Activated CD8-positive, alpha-beta memory T cell treated with anti-CD3 and anti-CD28 coated beads, Interleukin-2, amount 50 U/mL, for 24 hours (primary cell): ENCODE measurements around the gene ARHGEF1.

Source experiments
- DNase-seq: peaks from one replicate; pipeline ENCODE4 v3.0.0-alpha.2; 2020; ENCODE audit errors: extremely low read depth

The ARHGEF1 gene, protein sequence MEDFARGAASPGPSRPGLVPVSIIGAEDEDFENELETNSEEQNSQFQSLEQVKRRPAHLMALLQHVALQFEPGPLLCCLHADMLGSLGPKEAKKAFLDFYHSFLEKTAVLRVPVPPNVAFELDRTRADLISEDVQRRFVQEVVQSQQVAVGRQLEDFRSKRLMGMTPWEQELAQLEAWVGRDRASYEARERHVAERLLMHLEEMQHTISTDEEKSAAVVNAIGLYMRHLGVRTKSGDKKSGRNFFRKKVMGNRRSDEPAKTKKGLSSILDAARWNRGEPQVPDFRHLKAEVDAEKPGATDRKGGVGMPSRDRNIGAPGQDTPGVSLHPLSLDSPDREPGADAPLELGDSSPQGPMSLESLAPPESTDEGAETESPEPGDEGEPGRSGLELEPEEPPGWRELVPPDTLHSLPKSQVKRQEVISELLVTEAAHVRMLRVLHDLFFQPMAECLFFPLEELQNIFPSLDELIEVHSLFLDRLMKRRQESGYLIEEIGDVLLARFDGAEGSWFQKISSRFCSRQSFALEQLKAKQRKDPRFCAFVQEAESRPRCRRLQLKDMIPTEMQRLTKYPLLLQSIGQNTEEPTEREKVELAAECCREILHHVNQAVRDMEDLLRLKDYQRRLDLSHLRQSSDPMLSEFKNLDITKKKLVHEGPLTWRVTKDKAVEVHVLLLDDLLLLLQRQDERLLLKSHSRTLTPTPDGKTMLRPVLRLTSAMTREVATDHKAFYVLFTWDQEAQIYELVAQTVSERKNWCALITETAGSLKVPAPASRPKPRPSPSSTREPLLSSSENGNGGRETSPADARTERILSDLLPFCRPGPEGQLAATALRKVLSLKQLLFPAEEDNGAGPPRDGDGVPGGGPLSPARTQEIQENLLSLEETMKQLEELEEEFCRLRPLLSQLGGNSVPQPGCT

DNA sequence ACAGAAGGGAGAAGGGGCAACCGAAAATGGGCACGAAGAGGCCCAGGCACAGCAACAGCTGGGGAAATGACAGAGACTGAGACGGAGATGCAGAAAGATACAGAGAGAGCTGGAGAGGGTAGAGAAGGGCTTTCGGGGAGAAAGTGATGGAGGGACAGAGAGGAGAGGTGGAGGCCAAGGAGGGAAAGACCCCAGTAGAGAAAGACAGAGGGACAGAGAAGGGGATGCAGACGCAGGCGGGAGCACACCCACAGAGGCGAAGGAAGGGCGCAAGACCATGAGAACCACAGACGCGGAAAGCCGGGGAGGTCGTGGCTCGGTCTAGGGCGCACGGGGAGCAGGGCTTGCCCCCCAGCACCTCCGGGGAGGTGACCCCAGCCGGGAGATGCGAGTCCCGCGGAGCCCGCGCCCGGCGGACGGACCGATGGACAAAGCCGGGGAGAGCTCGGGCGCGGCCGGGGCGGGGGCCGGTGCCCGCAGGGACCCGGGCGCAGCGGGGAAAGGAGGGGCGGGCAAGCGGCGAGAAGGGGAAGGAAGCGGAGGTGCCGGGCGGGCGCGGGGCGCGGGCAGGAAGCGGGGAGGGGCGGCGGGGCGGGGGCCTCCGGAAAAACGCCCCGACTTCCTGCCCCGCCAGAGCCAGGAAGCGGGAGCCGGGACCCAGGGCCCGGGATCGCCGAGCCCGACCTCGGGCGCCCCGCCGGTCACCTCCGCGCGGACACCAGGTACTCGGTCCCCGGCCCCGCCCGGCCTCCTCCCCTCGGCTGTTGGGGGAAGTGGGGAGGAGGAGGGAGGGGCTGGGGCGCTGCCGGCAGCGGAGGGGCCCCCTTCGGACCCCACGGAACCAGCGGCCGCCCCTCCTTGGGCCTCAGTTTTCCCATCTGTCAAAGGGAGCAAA lies at the start of gene ARHGEF1:
TSS of gene ARHGEF1 (plus strand) at position 617 of the 895 bp plus-strand sequence. CDS start 4,899 bp downstream, outside the sequence.
- no peak for DNase-seq

DNA sequence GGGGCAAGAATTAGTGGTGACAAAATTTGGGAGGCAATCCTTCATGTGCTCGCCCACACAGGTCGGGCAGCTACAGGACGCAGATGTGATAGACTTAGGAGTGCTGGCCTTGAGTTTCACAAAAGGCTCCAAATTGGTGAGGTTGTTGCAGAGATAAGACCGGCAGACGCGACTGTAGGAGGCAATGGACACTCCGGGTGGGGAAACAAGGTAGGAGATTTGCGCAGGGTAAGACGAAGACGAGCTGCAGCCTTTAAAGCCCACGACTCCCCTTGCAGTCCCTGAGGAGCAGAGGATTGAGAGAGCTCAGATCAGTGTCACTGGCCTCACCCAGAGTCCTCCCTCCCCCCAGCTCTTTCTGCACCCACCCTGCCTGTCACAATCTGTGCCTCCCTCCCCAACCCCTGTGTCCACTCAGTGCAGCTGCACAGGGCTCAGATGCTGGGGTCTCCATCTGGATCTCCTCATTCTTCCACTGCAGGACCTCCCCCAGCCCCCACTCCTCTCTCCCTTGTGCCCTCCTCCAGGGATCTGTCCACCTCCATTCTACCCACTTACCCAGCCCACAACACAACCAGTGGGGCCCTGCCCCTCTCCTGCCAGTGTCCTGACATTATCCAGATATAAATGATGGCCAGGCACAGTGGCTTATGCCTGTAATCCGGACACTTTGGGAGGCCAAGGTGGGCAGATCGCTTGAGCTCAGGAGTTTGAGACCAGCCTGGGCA lies 44.8 kb upstream of the ARHGEF1 start:
- no peak for DNase-seq

DNA sequence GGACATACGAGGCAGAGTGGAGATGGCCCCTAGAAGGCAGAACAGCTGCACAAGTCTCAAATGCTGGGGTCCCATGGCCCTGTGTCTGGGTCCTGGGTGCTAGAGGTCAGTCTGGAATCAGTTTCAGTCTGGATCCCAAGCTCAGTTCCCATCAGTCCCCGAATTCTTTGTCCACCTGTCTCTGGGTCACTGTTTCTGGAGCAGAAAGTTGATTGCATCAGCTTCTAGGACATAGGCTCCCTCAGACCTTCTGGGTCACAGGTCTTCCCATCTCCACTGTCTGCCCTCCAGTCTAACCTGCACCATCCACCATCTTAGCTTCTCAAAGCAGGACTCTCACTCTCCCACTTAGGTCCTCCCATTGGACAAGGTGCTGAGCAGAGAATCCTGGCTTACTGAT lies 43.8 kb upstream of the ARHGEF1 start:
- no peak for DNase-seq

DNA sequence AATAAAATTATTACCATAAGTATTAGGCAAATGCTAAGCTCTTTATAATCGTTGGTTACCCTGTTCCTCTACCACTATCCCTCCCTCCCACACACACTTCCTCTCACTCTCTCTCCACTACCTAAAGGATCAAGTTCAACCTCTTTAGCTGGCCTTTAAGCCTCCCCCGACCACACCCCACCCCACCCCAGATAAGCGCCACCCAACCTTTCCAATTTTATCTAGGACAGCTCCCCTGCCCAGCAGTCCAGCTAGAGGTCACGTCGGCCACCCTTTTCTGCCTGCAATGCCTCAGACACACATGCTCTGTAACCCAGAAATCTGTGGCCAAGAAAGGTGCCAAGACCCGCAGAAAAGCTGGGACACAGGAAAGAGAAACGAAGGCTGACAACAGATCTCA lies 39.6 kb upstream of the ARHGEF1 start:
- no peak for DNase-seq

DNA sequence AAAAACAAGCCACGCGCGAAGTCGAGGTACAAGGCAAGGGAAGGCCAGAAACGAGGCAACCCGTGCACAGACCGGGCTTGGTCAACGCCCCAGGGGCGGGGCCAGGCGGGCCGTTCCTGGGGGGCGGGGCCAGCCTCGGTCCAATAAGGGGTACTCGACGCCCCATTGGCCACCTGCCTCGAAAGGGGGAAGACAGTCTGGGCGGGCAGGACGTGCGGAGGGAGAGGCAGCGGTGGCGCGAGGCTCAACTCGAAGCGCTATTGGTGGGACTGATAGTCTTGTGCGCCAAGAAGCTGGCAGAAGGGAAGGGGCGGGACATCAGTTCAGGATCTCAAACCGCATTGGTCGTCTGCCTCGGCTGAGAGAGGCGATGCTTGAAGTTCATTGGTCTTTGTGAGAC lies 38.4 kb upstream of the ARHGEF1 start, which contains the start of gene LYPD4:
TSS of gene LYPD4 (minus strand) at position 83 of the 400 bp plus-strand sequence. CDS start 5,398 bp downstream, outside the sequence.
- DNase-seq: no peak

DNA sequence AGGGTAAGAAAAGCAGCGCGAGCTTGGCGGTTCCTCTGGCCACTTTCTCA lies 38.2 kb upstream of the ARHGEF1 start, which contains the start of gene DMRTC2:
TSS of gene DMRTC2 (plus strand) at position 42 of the 50 bp plus-strand sequence. CDS start 2,387 bp downstream, outside the sequence.
- DNase-seq: no peak

DNA sequence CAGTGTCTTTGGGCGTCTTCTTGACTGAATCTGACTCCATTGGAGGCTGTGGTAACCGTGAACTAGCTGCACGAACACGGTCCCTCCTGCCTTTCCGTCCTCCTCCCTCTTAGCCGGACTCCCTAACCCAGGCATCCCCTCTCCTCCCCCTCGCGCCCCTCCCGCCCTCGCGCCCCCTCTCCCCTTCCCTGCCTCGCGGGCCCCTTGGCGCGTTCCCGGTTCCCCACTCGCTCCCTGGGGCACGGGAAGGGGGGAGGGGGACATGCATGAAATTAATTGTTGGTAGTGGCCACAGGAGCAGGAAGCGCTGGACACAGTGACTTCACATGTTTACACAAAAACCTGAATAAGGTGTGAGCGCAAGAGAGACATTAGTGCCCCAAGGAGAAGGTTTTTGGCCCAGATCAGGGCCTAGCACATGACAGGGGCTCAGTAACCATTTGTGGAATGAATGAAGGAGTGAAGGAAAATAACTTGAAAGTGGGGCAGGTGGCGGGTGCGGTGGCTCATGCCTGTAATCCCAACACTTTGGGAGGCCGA lies 37.9 kb upstream of the ARHGEF1 start:
- DNase-seq: no peak

DNA sequence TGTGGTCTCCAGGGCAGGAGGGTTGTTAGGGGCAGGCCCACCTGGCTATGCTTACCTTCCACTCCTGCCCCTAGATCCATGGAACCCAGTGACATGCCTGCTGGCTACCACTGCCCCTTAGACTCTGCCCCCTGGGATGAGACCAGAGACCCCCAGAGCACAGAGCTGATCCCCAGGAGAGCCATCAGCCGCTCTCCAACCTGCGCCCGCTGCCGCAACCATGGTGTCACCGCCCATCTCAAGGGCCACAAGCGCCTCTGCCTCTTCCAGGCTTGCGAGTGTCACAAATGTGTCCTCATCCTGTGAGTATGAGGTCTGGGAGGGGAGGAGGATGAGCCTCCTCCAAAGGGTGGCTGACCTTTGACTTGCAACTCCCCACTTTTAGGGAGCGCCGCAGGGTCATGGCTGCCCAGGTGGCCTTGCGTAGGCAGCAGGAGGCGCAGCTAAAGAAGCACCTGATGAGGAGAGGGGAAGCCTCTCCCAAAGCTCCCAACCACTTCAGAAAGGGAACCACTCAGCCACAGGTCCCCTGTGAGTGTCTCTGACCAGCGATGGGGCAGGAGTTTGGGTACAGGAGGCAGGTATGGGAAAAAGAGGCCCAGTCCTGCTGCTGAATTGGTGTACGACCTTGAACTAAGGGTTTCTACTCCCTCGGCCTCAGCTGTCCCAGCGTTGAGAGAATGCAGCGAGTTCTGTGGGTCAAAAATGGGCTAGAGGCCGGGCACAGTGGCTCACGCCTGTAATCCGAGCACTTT lies 35.5 kb upstream of the ARHGEF1 start:
- no peak for DNase-seq

DNA sequence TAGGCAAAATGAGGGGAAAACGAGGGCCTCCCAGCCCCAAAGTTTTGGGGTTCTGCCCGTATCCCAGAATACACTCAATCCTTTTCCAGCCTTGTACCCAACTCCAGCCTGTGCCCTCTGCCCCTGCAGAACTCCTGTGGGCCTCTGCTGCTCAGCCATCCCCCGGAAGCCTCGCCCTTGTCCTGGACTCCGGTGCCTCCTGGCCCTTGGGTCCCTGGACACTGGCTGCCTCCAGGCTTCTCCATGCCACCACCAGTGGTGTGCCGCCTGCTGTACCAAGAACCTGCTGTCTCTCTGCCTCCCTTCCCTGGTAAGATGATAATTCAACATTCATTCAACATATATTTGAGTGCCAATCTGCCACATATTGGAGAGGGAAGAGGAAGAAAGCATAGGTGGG lies 34.3 kb upstream of the ARHGEF1 start:
- no peak for DNase-seq

DNA sequence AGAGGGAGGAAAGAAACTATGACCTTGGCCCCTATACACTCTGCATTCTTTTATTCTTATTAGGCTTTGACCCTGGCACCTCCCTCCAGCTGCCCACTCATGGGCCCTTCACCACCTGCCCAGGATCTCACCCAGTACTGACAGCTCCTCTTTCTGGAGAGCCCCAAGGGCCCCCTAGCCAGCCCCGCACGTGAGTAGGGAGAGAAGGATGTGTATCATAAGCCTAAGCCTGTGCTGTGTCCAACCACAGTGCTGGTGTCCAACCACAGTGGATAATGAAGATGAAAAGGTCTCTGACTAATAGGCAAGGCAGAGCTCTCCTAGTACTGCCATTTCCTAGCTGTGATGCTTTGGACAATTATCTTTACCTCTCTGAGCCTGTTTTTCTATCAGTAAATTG lies 33.9 kb upstream of the ARHGEF1 start:
- DNase-seq: no peak

DNA sequence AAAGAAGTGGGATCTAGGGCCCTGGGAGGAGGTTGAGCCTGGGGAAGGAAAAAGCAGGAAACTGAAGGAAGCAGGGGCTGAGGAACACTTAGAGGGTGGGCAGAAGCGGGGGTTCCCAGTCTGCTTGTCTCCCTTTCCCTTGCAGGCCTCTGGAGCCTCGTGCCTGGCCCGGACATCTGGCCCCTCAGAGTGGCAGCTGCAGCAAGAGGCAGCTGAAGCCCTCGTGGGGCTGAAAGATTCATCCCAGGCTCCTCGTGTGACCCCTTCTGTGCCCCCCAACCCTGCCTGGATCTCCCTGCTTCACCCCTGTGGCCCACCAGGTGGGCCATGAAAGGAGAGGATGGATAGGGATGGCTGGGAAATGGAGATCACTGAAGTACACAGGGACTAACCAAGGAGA lies 32.6 kb upstream of the ARHGEF1 start:
- DNase-seq: no peak

DNA sequence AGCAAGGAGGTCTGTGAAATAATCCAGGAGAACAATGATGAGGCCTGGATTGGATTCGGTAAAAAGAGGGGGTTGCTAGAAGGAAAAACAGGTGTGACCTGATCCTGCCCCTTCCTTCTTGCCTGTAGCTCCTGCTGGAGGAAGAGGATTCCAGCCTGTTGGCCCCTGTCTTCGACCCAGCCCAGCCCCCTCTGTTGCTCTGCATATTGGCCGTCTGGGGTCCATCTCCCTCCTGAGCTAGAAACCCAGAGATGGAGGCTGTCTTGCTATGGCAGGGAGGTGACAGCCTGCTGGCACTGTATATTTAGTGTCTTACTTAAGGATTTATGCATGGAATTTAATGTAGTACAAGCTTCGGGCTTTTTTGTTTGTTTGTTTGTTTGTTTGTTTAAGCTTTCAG lies 31.5 kb upstream of the ARHGEF1 start:
- DNase-seq: no peak

DNA sequence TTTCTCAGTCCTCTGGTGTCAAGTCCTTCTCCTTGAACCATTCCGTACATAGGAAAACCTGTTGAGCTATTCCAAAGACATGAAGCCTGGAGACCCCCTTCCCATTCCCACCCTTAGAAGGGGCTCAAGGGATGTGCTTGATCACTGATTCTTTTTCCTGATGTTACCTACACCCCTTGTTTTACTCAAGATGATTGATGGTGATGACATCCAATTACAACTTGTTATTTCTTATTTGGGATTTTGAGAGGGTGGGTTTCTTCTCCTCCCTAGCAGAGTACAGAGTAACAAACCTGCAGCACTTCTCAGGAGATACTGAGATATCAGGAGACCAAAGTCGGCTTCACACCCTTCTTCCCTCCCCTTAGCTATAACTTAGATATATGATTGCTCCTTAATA lies 29.6 kb upstream of the ARHGEF1 start:
- DNase-seq: no peak

DNA sequence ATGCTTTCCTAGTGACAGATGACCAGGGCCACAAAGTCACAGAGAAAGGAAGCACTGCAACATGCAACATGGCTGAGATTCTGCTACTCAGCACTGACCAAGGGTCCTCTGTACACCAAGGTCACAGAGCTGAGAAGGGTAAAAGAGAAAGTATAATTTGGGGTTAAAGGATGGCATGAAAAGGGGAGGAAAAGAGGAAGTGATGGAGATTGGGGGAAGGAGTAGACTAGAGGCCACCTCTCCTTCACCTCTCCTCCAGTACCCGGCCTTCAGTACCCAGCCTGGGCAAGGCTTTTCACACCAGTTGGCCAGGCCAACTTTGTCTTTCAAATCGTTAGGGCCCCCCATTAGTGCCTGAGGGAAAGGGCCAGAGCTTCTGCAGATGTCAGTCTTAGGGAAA lies 29.2 kb upstream of the ARHGEF1 start:
- DNase-seq: no peak

DNA sequence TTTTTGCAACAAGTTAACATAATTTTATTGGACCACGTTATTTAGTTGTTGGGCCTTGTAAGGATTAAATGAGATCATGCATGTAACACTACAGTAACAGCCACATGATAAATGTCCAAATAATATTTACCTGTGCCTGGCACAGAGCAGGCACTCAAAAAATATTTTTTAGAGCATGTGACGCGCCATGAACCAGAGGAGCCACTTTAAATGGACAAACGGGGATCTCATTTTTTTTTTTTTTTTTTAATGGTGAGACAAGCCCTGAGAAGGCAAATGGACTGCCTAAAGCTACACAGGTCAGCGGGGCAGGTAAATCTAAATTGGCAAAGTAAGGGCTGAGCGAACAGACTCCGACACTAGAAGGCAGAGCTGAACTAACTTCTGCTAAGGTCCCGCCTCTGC lies 23.8 kb upstream of the ARHGEF1 start:
- no peak for DNase-seq

DNA sequence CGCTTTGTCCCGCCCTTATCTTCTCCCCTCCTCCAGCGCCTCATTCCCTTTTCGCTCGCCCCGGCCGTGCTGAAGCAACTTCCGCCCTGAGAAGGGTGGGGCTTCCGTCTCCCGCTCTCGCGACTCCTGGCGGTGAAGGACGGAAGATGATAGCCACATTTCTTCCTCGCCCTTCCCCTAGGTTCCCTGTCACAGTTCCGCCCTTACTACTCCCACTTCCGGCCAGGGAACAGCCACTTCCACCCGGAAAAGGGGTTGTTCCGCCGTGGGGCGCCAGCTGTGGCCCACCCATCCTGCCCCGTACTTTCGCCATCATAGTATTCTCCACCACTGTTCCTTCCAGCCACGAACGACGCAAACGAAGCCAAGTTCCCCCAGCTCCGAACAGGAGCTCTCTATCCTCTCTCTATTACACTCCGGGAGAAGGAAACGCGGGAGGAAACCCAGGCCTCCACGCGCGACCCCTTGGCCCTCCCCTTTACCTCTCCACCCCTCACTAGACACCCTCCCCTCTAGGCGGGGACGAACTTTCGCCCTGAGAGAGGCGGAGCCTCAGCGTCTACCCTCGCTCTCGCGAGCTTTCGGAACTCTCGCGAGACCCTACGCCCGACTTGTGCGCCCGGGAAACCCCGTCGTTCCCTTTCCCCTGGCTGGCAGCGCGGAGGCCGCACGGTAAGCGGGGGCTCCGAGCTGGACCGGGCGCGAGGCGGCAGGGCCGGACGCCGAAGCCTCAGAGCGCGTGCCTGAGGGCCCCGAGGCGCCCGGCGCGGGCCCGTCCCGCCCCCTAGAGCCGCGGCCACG lies 23.2 kb upstream of the ARHGEF1 start, which contains the start of gene RPS19:
TSS of gene RPS19 (plus strand) at position 638 of the 801 bp plus-strand sequence. CDS start 520 bp downstream, outside the sequence.
- peak; percentile 95 for DNase-seq

DNA sequence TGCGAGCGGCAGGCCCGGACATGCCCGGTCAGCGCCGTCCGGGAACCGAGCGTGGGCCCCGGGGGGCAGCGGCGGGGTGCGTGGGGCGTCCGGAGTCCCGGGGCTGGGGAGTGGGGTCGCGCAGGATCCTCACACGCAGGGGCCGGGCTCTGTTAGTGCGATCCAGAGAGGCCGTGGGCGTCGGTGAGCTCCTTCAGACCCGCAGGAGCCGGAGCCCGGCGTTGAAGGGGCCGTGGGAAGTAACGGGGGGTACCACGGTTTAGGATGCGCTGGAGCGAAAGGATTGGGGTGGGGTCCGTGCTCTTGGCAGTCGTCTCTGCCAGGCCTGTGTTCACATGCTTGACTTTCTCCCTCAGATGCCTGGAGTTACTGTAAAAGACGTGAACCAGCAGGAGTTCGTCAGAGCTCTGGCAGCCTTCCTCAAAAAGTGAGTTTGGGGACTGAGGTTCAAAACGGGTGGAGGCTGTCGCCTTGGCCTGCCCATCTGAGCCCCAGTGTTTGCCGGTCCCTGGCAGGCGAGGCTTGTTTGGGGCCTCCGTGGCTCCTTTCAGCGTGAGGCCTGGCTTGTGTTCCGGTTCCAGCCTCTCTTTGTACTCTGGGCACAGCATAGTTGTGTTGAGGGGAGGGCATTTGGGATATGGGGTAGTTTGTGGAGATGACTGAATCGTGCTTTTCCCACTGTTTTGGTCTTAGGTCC lies 22.4 kb upstream of the ARHGEF1 start:
- DNase-seq: no peak

DNA sequence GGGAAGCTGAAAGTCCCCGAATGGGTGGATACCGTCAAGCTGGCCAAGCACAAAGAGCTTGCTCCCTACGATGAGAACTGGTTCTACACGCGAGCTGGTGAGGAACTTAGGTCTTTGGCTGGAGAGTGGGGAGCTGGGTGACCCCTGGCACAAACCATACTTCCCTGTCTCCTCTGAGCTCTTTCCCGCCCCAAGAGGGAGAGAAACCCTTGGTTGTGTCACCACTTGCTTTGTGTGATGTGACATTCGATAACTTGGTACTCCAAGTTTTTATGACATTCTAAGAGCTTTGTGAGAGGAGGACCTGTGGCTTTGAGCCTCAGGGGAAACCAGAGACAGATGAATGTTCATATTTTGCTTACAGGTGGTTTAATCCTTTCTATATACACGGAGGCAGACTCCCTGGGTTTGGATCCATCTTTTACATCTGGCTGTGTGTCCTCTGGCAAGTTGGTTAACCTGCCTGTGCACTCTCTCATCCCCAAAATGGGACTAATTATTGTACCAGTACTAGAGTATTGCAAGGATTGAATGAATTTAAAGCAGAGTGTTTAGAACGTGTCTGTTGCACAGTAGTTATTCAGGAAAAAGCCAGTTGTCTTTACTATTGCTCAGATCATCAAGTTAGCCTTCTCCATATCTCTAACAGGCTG lies 21.7 kb upstream of the ARHGEF1 start:
- no peak for DNase-seq
